ENCODE data around the gene ROBO2. TPM values are rescaled to one million over a fixed set of nuclear protein-coding genes. Genes with fewer than 3 reads are reported as not detected.
A peak's percentile ranks its signal among the peaks of the same experiment; 100 is the strongest.

The ROBO2 gene
- polyA plus RNA-seq, 1 donor from 2014 or later, result 55.5 TPM

DNA sequence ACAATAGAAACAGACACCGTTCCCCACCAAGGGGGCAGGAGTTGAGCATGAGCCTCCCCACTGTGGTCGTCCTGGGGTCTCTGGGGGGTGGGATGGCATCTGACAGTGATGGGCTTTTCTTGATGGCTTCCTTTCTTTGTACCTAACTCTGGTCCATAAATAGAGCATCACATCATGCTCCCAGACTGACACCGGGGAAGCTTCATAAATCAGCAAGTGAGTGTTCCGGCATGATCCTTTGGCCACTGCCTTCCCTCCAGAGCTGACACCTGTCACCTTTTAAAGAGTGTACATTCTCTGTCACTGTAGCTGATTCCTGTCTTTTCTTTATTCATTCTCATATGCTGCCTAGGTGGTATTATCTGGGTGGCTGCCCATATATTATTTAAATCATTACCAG, 129.9 kb downstream of the ROBO2 start:
- no peaks in the 10 kb centered on the region for H3K9me2 ChIP-seq (ENCODE audit: insufficient read depth, low read length)
- H3K79me2 ChIP-seq (replicated peaks; ENCODE audit: insufficient read depth, low read length), result no peaks in the 10 kb centered on the region
- peak overlapping the region; percentile 11 for H3K4me2 ChIP-seq (ENCODE audit: low read length)
- no peak overlapping the region for H2AFZ ChIP-seq (ENCODE audit: low read depth, low read length)
- no peaks in the 10 kb centered on the region for H3K27me3 ChIP-seq (ENCODE audit: insufficient read depth, low read depth, low read length)
- no peaks in the 10 kb centered on the region for H3K36me3 ChIP-seq (ENCODE audit: insufficient read depth, low read length)
- no peaks in the 10 kb centered on the region for H3K9me3 ChIP-seq (ENCODE audit: low read length)
- TF ChIP-seq POLR2AphosphoS5 (IDR thresholded peaks at IDR 0.05), result peak; percentile 28
- TF ChIP-seq EP300 (conservative IDR thresholded peaks at IDR 0.05; ENCODE audit: poor library complexity, severe bottlenecking), result peak; percentile 50
- TF ChIP-seq SMC3 (conservative IDR thresholded peaks at IDR 0.05; ENCODE audit: poor library complexity), result no peak
- H3K4me3 ChIP-seq (ENCODE audit: low read length), result no peak overlapping the region
- no peak overlapping the region for H3K9ac ChIP-seq (ENCODE audit: low read length)
- no peaks in the 10 kb centered on the region for H4K20me1 ChIP-seq (ENCODE audit: insufficient read depth)
- H3K27ac ChIP-seq (ENCODE audit: low read length), result peak overlapping the region; percentile 49
- H3F3A ChIP-seq (ENCODE audit: insufficient read depth, low read length, poor library complexity, severe bottlenecking), result no peaks in the 10 kb centered on the region

DNA sequence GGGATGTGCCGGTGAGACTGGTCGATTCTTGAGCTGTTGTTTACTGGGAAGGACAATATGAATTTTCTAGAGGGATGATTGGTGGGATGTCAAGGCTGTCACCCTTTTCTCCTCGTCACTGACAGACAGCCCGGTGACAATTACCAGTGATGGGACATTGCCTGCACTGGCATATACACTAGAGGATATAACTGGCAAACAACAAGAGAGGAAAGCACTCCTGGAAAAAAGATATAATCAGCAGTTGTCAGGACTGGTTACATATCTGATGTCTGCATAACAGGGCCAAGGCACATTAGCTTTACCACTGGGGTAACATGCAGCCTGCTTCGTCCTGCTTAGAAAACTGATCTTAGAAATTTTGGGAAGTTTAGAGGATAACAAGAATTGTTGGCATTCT, 131.1 kb downstream of the ROBO2 start:
- Histone ChIP-seq H3K27me3 (ENCODE audit: insufficient read depth, low read depth, low read length) (no peaks in the 10 kb centered on the region), H3K4me2 (ENCODE audit: low read length) (peak overlapping the region; percentile 33), H3K9me2 (ENCODE audit: insufficient read depth, low read length) (no peaks in the 10 kb centered on the region), H3K79me2 (replicated peaks; ENCODE audit: insufficient read depth, low read length) (no peaks in the 10 kb centered on the region), H3K4me3 (ENCODE audit: low read length) (peak overlapping the region; percentile 29), H2AFZ (ENCODE audit: low read depth, low read length) (no peak overlapping the region), H3K36me3 (ENCODE audit: insufficient read depth, low read length) (no peaks in the 10 kb centered on the region), H3K27ac (ENCODE audit: low read length) (peak overlapping the region; percentile 49), H3K9ac (ENCODE audit: low read length) (no peak overlapping the region), H4K20me1 (ENCODE audit: insufficient read depth) (no peaks in the 10 kb centered on the region), H3F3A (ENCODE audit: insufficient read depth, low read length, poor library complexity, severe bottlenecking) (no peaks in the 10 kb centered on the region), H3K9me3 (ENCODE audit: low read length) (no peaks in the 10 kb centered on the region)
- TF ChIP-seq, protein P1, sequence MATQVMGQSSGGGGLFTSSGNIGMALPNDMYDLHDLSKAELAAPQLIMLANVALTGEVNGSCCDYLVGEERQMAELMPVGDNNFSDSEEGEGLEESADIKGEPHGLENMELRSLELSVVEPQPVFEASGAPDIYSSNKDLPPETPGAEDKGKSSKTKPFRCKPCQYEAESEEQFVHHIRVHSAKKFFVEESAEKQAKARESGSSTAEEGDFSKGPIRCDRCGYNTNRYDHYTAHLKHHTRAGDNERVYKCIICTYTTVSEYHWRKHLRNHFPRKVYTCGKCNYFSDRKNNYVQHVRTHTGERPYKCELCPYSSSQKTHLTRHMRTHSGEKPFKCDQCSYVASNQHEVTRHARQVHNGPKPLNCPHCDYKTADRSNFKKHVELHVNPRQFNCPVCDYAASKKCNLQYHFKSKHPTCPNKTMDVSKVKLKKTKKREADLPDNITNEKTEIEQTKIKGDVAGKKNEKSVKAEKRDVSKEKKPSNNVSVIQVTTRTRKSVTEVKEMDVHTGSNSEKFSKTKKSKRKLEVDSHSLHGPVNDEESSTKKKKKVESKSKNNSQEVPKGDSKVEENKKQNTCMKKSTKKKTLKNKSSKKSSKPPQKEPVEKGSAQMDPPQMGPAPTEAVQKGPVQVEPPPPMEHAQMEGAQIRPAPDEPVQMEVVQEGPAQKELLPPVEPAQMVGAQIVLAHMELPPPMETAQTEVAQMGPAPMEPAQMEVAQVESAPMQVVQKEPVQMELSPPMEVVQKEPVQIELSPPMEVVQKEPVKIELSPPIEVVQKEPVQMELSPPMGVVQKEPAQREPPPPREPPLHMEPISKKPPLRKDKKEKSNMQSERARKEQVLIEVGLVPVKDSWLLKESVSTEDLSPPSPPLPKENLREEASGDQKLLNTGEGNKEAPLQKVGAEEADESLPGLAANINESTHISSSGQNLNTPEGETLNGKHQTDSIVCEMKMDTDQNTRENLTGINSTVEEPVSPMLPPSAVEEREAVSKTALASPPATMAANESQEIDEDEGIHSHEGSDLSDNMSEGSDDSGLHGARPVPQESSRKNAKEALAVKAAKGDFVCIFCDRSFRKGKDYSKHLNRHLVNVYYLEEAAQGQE (IDR thresholded peaks at IDR 0.05; ENCODE audit: borderline replicate concordance), result peak; percentile 59
- no peak for TF ChIP-seq SMC3 (conservative IDR thresholded peaks at IDR 0.05; ENCODE audit: poor library complexity)
- TF ChIP-seq MXI1 (conservative IDR thresholded peaks at IDR 0.05; ENCODE audit: poor library complexity, severe bottlenecking), result no peak
- TF ChIP-seq POLR2AphosphoS5 (IDR thresholded peaks at IDR 0.05), result peak; percentile 89
- TF ChIP-seq RAD21 (conservative IDR thresholded peaks at IDR 0.05), result no peak
- TF ChIP-seq, protein P2, sequence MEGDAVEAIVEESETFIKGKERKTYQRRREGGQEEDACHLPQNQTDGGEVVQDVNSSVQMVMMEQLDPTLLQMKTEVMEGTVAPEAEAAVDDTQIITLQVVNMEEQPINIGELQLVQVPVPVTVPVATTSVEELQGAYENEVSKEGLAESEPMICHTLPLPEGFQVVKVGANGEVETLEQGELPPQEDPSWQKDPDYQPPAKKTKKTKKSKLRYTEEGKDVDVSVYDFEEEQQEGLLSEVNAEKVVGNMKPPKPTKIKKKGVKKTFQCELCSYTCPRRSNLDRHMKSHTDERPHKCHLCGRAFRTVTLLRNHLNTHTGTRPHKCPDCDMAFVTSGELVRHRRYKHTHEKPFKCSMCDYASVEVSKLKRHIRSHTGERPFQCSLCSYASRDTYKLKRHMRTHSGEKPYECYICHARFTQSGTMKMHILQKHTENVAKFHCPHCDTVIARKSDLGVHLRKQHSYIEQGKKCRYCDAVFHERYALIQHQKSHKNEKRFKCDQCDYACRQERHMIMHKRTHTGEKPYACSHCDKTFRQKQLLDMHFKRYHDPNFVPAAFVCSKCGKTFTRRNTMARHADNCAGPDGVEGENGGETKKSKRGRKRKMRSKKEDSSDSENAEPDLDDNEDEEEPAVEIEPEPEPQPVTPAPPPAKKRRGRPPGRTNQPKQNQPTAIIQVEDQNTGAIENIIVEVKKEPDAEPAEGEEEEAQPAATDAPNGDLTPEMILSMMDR (IDR thresholded peaks at IDR 0.05; ENCODE audit: poor library complexity, severe bottlenecking), result no peak
- TF ChIP-seq EZH2 (IDR thresholded peaks at IDR 0.05; ENCODE audit: borderline replicate concordance, insufficient read depth, low read length, poor library complexity, severe bottlenecking), result no peak
- TF ChIP-seq EP300 (conservative IDR thresholded peaks at IDR 0.05; ENCODE audit: poor library complexity, severe bottlenecking), result peak; percentile 98
- TF ChIP-seq TAF1 (IDR thresholded peaks at IDR 0.05; ENCODE audit: low read depth), result no peak
